ENCODE data around the gene UBL7. TPM values are rescaled to one million over a fixed set of nuclear protein-coding genes. Genes with fewer than 3 reads are reported as not detected.
"Not testable (repeated sequence)": the region's sequence is repeated elsewhere in the genome, so short reads cannot be mapped to it uniquely, and the experiment has no call there.

UBL7 gene
- polyA plus RNA-seq, 3 donors from 2014 or later, result 110 to 163 (median 128) TPM

- not testable (repeated sequence) for H3K4me3 Mint-ChIP-seq, DNase-seq
- H3K4me1 Mint-ChIP-seq, result peaks cover 26 to 45% of the 10 kb centered on the region in 2 donors
Observed at GRCh38 chr15:74457036-74457435, 3.9 kb downstream of the UBL7 start.

GRCh38 chr15:74454764-74455500 lies 6.0 kb downstream of the UBL7 start:
- peaks cover 0 to 4% (median 0%) of the 10 kb centered on the region in 3 donors for H3K27me3 Mint-ChIP-seq (ENCODE audit: low read depth in 3 of 3)
- peaks cover 8 to 24% of the 10 kb centered on the region in 2 donors for H3K4me1 Mint-ChIP-seq
- no peaks in the 10 kb centered on the region for H3K9me3 Mint-ChIP-seq
- no peak overlapping the region for H3K4me3 Mint-ChIP-seq
- H3K27ac Mint-ChIP-seq, result no peak overlapping the region
- DNase-seq, result no peak
- peaks cover 30 to 60% (median 34%) of the 10 kb centered on the region in 3 donors for H3K36me3 Mint-ChIP-seq

More at GRCh38 chr15:74457036-74457435, 3.9 kb downstream of the UBL7 start:
- H3K36me3 Mint-ChIP-seq, result peaks cover 16 to 40% (median 25%) of the 10 kb centered on the region in 3 donors
- H3K27me3 Mint-ChIP-seq (ENCODE audit: low read depth in 3 of 3); H3K9me3 Mint-ChIP-seq; H3K27ac Mint-ChIP-seq: not testable (repeated sequence)

GRCh38 chr15:74453925-74454763 lies 6.8 kb downstream of the UBL7 start:
- no peaks in the 10 kb centered on the region for H3K9me3 Mint-ChIP-seq
- H3K36me3 Mint-ChIP-seq, result peaks cover 30 to 67% (median 40%) of the 10 kb centered on the region in 3 donors
- no peak overlapping the region for H3K27ac Mint-ChIP-seq
- H3K4me1 Mint-ChIP-seq, result peaks cover 8 to 23% of the 10 kb centered on the region in 2 donors
- no peak for DNase-seq
- H3K4me3 Mint-ChIP-seq, result no peak overlapping the region
- peaks cover 0 to 4% (median 0%) of the 10 kb centered on the region in 3 donors for H3K27me3 Mint-ChIP-seq (ENCODE audit: low read depth in 3 of 3)

GRCh38 chr15:74451861-74452835 lies 8.8 kb downstream of the UBL7 start:
- Mint-ChIP-seq H3K36me3 (peaks cover 41 to 76% (median 47%) of the 10 kb centered on the region in 3 donors), H3K9me3 (no peaks in the 10 kb centered on the region), H3K4me3 (no peak overlapping the region), H3K27ac (no peak overlapping the region), H3K27me3 (ENCODE audit: low read depth in 3 of 3) (peaks cover 0 to 2% (median 0%) of the 10 kb centered on the region in 3 donors), H3K4me1 (peaks cover 0 to 14% of the 10 kb centered on the region in 2 donors)
- DNase-seq, result no peak

GRCh38 chr15:74451322-74451721 lies 9.6 kb downstream of the UBL7 start:
- no peak overlapping the region for H3K4me3 Mint-ChIP-seq
- peaks cover 0 to 2% (median 0%) of the 10 kb centered on the region in 3 donors for H3K27me3 Mint-ChIP-seq (ENCODE audit: low read depth in 3 of 3)
- no peak overlapping the region for H3K27ac Mint-ChIP-seq

GRCh38 chr15:74449643-74450205 lies 11.2 kb downstream of the UBL7 start:
- Mint-ChIP-seq H3K27me3 (ENCODE audit: low read depth in 3 of 3) (peaks cover 0 to 2% (median 0%) of the 10 kb centered on the region in 3 donors), H3K27ac (no peak overlapping the region), H3K4me3 (no peak overlapping the region), H3K4me1 (peaks cover 0 to 8% of the 10 kb centered on the region in 2 donors), H3K9me3 (no peaks in the 10 kb centered on the region), H3K36me3 (peaks cover 41 to 81% (median 54%) of the 10 kb centered on the region in 3 donors)
- no peak for DNase-seq

More at GRCh38 chr15:74451322-74451721, 9.6 kb downstream of the UBL7 start:
- Mint-ChIP-seq H3K9me3 (no peaks in the 10 kb centered on the region), H3K4me1 (peaks cover 0 to 14% of the 10 kb centered on the region in 2 donors), H3K36me3 (peaks cover 43 to 81% (median 51%) of the 10 kb centered on the region in 3 donors)
- DNase-seq, result no peak

- peaks cover 0 to 2% (median 0%) of the 10 kb centered on the region in 3 donors for H3K27me3 Mint-ChIP-seq (ENCODE audit: low read depth in 3 of 3)
- H3K9me3 Mint-ChIP-seq, result no peaks in the 10 kb centered on the region
- DNase-seq, result no peak
- H3K4me3 Mint-ChIP-seq, result no peak overlapping the region
- peaks cover 47 to 81% (median 59%) of the 10 kb centered on the region in 3 donors for H3K36me3 Mint-ChIP-seq
- H3K4me1 Mint-ChIP-seq, result peaks cover 0 to 4% of the 10 kb centered on the region in 2 donors
- no peak overlapping the region for H3K27ac Mint-ChIP-seq
Observed at GRCh38 chr15:74449095-74449494, 11.9 kb downstream of the UBL7 start.

GRCh38 chr15:74445816-74446763 lies 14.9 kb downstream of the UBL7 start:
- Mint-ChIP-seq H3K4me1 (no peaks in the 10 kb centered on the region), H3K9me3 (no peaks in the 10 kb centered on the region), H3K27me3 (ENCODE audit: low read depth in 3 of 3) (peaks cover 2% of the 10 kb centered on the region in 3 donors), H3K27ac (no peak overlapping the region), H3K4me3 (no peak overlapping the region), H3K36me3 (peaks cover 35 to 59% (median 46%) of the 10 kb centered on the region in 3 donors)
- no peak for DNase-seq

GRCh38 chr15:74444106-74445062 lies 16.6 kb downstream of the UBL7 start:
- Mint-ChIP-seq H3K4me1 (no peaks in the 10 kb centered on the region), H3K36me3 (peaks cover 29 to 43% (median 32%) of the 10 kb centered on the region in 3 donors), H3K27me3 (ENCODE audit: low read depth in 3 of 3) (peaks cover 0 to 2% (median 2%) of the 10 kb centered on the region in 3 donors), H3K27ac (peak overlapping the region in 1 of 6 donors; percentile 1), H3K9me3 (no peaks in the 10 kb centered on the region), H3K4me3 (no peak overlapping the region)
- no peak for DNase-seq

GRCh38 chr15:74443100-74443909 lies 17.7 kb downstream of the UBL7 start:
- H3K27me3 Mint-ChIP-seq (ENCODE audit: low read depth in 3 of 3), result peaks cover 0 to 2% (median 2%) of the 10 kb centered on the region in 3 donors
- DNase-seq, result no peak
- H3K9me3 Mint-ChIP-seq, result no peaks in the 10 kb centered on the region
- peaks cover 0 to 5% of the 10 kb centered on the region in 2 donors for H3K4me1 Mint-ChIP-seq
- peaks cover 25 to 34% (median 26%) of the 10 kb centered on the region in 3 donors for H3K36me3 Mint-ChIP-seq
- H3K4me3 Mint-ChIP-seq, result no peak overlapping the region
- H3K27ac Mint-ChIP-seq, result no peak overlapping the region

Measured in immature natural killer cell (primary cell).